Measurements from ENCODE around the gene TLCD2.
"Not testable (repeated sequence)": the region's sequence is repeated elsewhere in the genome, so short reads cannot be mapped to it uniquely, and the experiment has no call there.

TLCD2 gene

DNA sequence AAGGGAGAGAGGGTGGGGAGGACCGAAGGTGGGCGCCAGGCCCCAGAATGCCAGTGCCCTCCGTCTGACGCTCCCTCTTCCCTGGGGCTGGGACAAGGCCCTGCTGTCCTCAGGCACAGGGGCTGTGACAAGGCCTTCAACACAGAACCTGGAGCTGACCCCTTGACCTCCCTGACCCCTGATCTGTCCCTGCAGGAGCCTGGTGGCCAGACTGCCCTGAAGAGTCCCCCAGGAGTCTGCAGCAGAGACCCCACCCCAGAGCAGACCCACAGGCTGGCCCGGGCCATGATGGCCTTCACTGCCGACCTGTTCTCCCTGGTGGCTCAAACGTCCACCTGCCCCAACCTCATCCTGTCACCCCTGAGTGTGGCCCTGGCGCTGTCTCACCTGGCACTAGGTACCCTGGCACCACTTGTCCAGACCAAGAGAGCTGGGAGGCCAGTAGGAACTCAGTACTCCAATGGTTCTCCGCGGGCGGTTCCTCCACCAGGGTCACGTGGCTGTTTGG, 35.4 kb upstream of the TLCD2 start:
- no peaks in the 10 kb centered on the region for H3K27me3 ChIP-seq (ENCODE audit: control insufficient read depth, insufficient read depth, low read length)

DNA sequence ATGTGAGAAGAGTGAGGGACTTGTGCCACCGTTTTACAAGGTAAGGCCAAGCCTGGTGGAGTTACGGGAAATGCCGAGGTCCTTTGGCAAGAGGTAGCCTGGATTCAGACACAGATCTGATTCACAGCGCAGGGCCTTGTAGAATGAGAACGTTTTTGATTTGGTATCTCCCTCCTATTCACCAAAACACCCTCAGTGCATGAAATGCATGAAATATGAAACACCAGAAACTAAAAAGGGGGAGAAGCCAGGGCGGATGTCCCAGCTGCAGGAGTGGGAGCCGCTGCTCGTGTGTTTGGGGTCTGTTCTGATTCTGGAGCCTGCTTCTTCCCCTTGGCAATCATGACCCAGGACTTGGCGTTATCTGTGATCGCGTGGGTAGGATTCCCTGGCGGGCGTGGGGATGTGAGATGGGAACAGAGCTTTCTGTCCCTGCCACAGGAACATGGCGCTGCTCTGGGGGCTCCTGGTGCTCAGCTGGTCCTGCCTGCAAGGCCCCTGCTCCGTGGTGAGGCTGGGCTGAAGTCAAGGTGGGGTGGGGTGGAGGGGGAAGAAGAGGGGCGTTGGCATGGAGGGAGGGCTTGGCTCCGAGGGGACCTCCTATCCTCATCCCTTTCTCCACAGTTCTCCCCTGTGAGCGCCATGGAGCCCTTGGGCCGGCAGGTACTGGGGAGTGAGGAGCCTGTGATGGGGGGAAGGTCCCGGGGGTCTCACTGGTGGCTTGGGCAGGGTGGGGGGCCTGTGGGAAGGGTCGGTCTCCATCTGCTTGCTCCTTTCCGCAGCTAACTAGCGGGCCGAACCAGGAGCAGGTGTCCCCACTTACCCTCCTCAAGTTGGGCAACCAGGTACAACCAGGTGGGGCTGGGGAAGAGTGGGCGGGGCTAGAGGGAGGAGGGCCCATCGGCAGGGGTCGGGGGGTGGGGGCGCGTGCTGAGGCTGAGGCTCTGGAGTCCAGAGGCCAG, 34.7 kb upstream of the TLCD2 start:
- H3K27ac ChIP-seq (ENCODE audit: low read length) = no peak overlapping the region
- H3K9me3 ChIP-seq (ENCODE audit: control insufficient read depth, low read depth, low read length) = no peaks in the 10 kb centered on the region
- H3K4me3 ChIP-seq (ENCODE audit: low read length) = no peak overlapping the region
- no peaks in the 10 kb centered on the region for H3K27me3 ChIP-seq (ENCODE audit: control insufficient read depth, insufficient read depth, low read length)
- H3K4me1 ChIP-seq (ENCODE audit: control insufficient read depth, low read depth, low read length) = no peaks in the 10 kb centered on the region
- no peaks in the 10 kb centered on the region for H3K36me3 ChIP-seq (ENCODE audit: control insufficient read depth, low read depth, low read length)
- H3K9ac ChIP-seq (ENCODE audit: low read length) = no peak overlapping the region

More for the DNA sequence above, 35.4 kb upstream of the TLCD2 start:
- Histone ChIP-seq H3K27ac (ENCODE audit: low read length) (no peak overlapping the region), H3K9me3 (ENCODE audit: control insufficient read depth, low read depth, low read length) (no peaks in the 10 kb centered on the region), H3K4me1 (ENCODE audit: control insufficient read depth, low read depth, low read length) (no peaks in the 10 kb centered on the region), H3K36me3 (ENCODE audit: control insufficient read depth, low read depth, low read length) (no peaks in the 10 kb centered on the region), H3K9ac (ENCODE audit: low read length) (no peak overlapping the region), H3K4me3 (ENCODE audit: low read length) (no peak overlapping the region)

DNA sequence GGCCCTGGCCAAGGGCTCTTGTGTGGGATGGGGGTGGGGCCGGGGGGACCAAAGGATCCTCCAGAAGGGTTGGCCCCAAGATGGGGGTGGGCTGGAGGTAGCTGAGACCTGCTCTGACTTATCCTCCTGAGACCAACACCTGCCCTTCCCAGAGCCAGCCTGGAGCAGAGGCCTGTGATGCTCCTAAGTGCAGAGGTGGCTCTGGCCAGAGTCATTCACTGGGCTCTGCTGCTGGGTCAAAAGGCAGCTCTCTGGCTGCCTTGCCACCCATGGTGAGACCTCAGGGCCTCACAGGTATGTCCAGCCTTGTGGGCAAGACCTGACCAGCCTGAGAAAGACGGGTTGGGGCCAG, 32.9 kb upstream of the TLCD2 start:
- H3K27ac ChIP-seq (ENCODE audit: low read length) = no peak overlapping the region
- no peaks in the 10 kb centered on the region for H3K27me3 ChIP-seq (ENCODE audit: control insufficient read depth, insufficient read depth, low read length)
- no peaks in the 10 kb centered on the region for H3K4me1 ChIP-seq (ENCODE audit: control insufficient read depth, low read depth, low read length)
- H3K9ac ChIP-seq (ENCODE audit: low read length) = no peak overlapping the region
- H3K9me3 ChIP-seq (ENCODE audit: control insufficient read depth, low read depth, low read length) = no peaks in the 10 kb centered on the region
- H3K4me3 ChIP-seq (ENCODE audit: low read length) = no peak overlapping the region
- H3K36me3 ChIP-seq (ENCODE audit: control insufficient read depth, low read depth, low read length) = no peaks in the 10 kb centered on the region

DNA sequence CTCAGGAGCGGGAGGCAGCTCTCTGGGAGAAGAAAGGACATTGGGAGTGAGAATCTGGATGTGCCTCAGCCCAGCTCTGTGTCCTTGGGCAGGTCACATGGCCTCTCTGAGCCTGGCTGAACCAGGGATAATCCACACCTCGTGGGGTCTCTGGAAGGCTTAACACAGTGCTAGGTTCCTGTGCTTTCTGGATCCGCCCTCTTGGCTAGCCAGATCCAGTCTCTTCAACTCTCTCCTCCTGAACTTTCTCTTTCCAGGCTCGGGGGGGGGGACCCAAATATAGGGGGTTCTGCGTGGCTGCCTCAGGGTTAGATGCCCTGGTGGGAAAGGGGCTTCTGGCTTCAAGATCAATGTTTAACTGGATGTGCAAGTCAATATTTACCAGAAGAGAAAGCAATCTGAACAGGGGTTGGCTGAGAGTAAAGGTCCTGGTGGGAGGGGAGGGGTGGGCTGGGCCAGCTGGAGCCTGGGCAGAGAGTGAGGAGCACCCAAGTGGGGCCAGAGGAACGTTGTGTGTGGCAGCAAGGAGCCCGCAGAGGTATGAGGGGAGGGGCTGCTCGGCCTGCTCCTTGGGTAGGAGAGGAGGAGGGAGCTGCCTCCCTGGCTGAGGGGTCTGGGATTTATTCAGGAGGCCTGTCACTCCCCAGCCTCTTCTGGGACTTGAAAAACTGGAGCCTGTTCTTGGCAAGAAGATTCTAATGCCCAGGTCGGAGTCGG, 32.4 kb upstream of the TLCD2 start, which contains the start of gene SERPINF2:
SERPINF2 (plus strand) TSS at position 501 of the 717 bp plus-strand sequence. CDS start 2,125 bp downstream, outside the sequence.
- H3K9ac ChIP-seq (ENCODE audit: low read length) = no peak within 1 kb of the TSS
- no peaks in the 10 kb centered on the region for H3K4me1 ChIP-seq (ENCODE audit: control insufficient read depth, low read depth, low read length)
- no peaks in the 10 kb centered on the region for H3K27me3 ChIP-seq (ENCODE audit: control insufficient read depth, insufficient read depth, low read length)
- H3K4me3 ChIP-seq (ENCODE audit: low read length) = no peak within 1 kb of the TSS
- H3K36me3 ChIP-seq (ENCODE audit: control insufficient read depth, low read depth, low read length) = no peaks in the 10 kb centered on the region
- no peak within 1 kb of the TSS for H3K27ac ChIP-seq (ENCODE audit: low read length)
- no peaks in the 10 kb centered on the region for H3K9me3 ChIP-seq (ENCODE audit: control insufficient read depth, low read depth, low read length)

DNA sequence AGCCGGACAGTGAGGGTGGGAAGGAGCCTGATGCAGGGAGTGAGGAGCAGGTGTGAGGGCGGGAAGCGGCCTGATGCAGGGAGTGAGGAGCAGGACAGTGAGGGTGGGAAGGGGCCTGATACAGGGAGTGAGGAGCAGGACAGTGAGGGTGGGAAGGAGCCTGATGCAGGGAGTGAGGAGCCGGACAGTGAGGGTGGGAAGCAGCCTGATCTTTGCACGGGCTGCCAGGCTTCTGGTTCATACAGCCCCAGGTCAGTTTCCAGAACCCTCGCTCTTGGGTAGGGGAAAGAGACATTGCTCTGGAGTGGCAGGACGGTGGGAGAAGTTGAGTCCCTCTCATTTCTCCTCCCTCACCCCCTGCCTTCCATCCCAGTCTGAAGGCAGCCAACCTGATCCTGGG, 31.7 kb upstream of the TLCD2 start:
- not testable (repeated sequence) for H3K9ac ChIP-seq (ENCODE audit: low read length); H3K27ac ChIP-seq (ENCODE audit: low read length); H3K36me3 ChIP-seq (ENCODE audit: control insufficient read depth, low read depth, low read length); H3K9me3 ChIP-seq (ENCODE audit: control insufficient read depth, low read depth, low read length); H3K4me3 ChIP-seq (ENCODE audit: low read length); H3K27me3 ChIP-seq (ENCODE audit: control insufficient read depth, insufficient read depth, low read length); H3K4me1 ChIP-seq (ENCODE audit: control insufficient read depth, low read depth, low read length)

DNA sequence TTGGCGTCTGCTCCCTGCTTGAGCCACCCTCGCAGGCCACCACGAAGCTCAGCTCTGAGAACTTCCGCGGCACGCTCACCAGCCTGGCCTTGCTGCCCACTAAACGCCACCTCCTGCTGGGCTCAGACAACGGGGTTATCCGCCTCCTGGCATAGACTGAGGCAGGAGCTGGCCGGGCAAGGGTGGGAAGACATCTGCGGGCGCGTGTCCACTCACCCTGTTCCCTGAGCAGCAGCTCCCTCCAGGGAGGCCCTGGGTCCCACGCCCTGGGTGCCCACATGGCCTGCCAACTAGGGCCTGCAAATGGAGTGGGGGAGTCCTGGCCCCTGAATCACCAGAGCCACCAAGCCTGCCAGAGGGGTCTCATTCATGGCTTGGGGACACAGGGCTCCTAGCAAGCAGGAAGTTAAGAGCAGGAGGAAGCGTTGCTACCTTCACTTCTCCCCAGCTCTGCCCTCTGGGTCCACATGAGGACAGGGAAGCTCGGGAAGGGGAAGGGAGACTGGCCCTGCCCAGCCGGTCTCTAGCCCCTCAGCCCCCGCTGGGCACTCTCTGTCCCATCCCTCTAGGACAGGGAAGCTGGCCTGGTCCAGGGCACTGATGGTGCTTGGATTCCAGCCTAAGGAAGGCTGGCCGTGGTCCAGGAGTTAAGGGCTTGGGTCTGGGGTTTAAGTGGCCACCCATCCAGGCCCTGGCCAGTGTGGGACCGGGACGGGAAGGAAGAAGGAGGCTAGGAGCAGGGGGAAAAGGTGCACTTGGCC, 27.5 kb upstream of the TLCD2 start:
- H3K4me1 ChIP-seq (ENCODE audit: control insufficient read depth, low read depth, low read length) = peaks cover 3% of the 10 kb centered on the region
- H3K27ac ChIP-seq (ENCODE audit: low read length) = no peak overlapping the region
- no peaks in the 10 kb centered on the region for H3K9me3 ChIP-seq (ENCODE audit: control insufficient read depth, low read depth, low read length)
- H3K4me3 ChIP-seq (ENCODE audit: low read length) = no peak overlapping the region
- H3K27me3 ChIP-seq (ENCODE audit: control insufficient read depth, insufficient read depth, low read length) = no peaks in the 10 kb centered on the region
- H3K36me3 ChIP-seq (ENCODE audit: control insufficient read depth, low read depth, low read length) = no peaks in the 10 kb centered on the region
- no peak overlapping the region for H3K9ac ChIP-seq (ENCODE audit: low read length)

DNA sequence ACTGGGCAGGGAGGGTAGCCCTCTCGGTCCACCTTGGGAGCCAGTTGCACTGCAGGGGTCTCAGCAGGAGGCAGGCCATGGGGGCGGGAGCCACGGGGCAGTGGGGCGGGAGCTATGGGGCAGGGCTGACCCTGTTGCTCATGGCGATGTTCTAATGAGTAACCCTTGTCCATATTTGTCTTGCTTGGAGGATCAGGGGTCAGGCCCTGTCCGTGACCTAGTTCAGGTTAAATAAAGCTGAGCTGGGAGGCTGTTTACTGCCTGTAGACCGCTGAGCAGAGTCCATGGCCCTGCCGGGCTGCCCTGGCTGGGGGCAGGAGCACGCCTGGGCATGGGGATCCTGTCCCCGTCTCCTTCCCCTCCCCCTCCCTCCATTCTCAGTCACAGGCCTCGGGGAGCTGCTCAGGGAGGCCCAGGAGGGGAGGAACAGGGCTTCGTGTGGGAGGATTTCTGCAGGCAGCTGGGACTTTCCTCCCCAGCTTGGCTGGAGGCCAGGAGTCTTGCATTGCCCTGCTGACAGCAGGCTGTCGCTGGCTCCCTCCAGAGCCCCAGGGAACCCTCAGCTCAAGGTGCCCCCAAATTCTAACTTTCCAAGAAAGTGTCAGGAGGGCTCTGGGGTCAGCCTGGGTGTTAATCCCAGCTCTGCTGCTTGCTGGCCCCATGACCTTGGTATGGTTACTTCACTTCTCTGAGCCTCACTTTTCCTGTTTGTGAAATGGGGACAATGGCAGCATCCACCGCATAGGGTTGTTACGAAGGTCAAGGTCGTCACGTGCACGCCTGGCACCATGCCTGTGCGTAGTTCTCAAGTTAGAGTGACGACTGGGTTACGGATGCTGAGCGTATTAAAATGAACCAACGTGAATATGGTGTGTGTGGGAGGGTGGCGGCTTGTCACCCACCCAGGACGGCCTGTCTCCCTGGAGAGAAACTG, 26.4 kb upstream of the TLCD2 start:
- no peak overlapping the region for H3K27ac ChIP-seq (ENCODE audit: low read length)
- no peaks in the 10 kb centered on the region for H3K36me3 ChIP-seq (ENCODE audit: control insufficient read depth, low read depth, low read length)
- no peaks in the 10 kb centered on the region for H3K9me3 ChIP-seq (ENCODE audit: control insufficient read depth, low read depth, low read length)
- peaks cover 3% of the 10 kb centered on the region for H3K4me1 ChIP-seq (ENCODE audit: control insufficient read depth, low read depth, low read length)
- H3K9ac ChIP-seq (ENCODE audit: low read length) = no peak overlapping the region
- no peaks in the 10 kb centered on the region for H3K27me3 ChIP-seq (ENCODE audit: control insufficient read depth, insufficient read depth, low read length)
- H3K4me3 ChIP-seq (ENCODE audit: low read length) = no peak overlapping the region

DNA sequence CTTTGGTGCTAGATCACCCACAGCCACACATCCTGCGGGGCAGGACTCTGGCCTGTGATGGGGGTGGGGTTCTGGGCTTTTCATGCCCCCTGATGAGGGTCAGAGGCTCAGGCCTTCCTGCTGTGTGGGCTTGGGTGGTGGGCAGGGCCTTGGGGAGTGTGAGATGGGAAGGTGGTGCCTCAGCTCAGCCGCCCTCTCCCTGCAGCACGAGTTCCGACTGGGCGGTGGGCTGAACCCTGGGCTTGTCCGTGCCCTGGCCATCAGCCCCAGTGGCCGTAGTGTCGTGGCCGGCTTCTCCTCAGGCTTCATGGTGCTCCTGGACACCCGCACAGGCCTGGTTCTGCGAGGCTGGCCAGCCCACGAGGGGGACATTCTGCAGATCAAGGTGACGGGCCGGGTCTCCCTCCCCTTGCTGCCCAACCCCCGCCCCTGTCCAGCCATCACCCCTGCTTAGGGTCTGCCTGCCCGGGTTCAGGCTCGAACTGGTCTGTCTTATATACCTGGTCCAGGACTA, 25.7 kb upstream of the TLCD2 start:
- Histone ChIP-seq H3K4me3 (ENCODE audit: low read length) (no peak overlapping the region), H3K4me1 (ENCODE audit: control insufficient read depth, low read depth, low read length) (peaks cover 3% of the 10 kb centered on the region), H3K27me3 (ENCODE audit: control insufficient read depth, insufficient read depth, low read length) (no peaks in the 10 kb centered on the region), H3K9me3 (ENCODE audit: control insufficient read depth, low read depth, low read length) (no peaks in the 10 kb centered on the region), H3K27ac (ENCODE audit: low read length) (no peak overlapping the region), H3K36me3 (ENCODE audit: control insufficient read depth, low read depth, low read length) (no peaks in the 10 kb centered on the region), H3K9ac (ENCODE audit: low read length) (no peak overlapping the region)

DNA sequence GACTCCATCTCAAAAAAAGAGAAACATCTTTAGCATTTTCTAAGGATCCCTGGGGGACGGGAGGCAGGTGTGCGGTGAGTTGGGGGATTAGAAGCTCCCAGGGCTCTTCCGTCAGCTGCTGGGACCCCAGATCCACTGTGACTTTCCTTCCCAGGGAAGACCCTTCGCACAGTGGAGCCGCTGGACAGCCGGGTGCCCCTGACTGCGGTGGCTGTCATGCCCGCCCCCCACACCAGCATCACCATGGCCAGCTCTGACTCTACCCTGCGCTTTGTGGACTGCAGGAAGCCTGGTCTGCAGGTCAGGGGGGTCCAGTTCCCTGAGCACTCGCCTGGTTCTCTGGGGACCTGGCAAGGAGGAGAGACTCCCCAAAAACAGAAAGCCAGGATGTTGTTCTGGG, 25.2 kb upstream of the TLCD2 start:
- Histone ChIP-seq H3K4me1 (ENCODE audit: control insufficient read depth, low read depth, low read length) (peaks cover 3% of the 10 kb centered on the region), H3K36me3 (ENCODE audit: control insufficient read depth, low read depth, low read length) (no peaks in the 10 kb centered on the region), H3K27ac (ENCODE audit: low read length) (no peak overlapping the region), H3K27me3 (ENCODE audit: control insufficient read depth, insufficient read depth, low read length) (no peaks in the 10 kb centered on the region), H3K9ac (ENCODE audit: low read length) (no peak overlapping the region), H3K4me3 (ENCODE audit: low read length) (no peak overlapping the region), H3K9me3 (ENCODE audit: control insufficient read depth, low read depth, low read length) (no peaks in the 10 kb centered on the region)

DNA sequence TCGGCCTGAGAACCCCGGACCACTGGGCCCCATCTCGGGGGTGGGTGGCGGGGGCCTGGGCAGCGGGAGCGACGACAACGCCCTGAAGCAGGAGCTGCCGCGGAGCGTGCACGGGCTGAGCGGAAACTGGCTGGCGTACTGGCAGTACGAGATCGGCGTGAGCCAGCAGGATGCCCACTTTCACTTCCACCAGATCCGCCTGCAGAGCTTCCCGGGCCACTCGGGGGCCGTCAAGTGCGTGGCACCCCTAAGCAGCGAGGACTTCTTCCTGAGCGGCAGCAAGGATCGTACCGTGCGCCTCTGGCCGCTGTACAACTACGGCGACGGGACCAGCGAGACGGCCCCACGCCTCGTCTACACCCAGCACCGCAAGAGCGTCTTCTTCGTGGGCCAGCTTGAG, 23.6 kb upstream of the TLCD2 start:
- Histone ChIP-seq H3K27me3 (ENCODE audit: control insufficient read depth, insufficient read depth, low read length) (no peaks in the 10 kb centered on the region), H3K27ac (ENCODE audit: low read length) (no peak overlapping the region), H3K4me3 (ENCODE audit: low read length) (no peak overlapping the region), H3K4me1 (ENCODE audit: control insufficient read depth, low read depth, low read length) (peaks cover 3% of the 10 kb centered on the region), H3K36me3 (ENCODE audit: control insufficient read depth, low read depth, low read length) (no peaks in the 10 kb centered on the region), H3K9me3 (ENCODE audit: control insufficient read depth, low read depth, low read length) (no peaks in the 10 kb centered on the region), H3K9ac (ENCODE audit: low read length) (no peak overlapping the region)
